ENCODE measurements around the gene SLCO1B1. TPM values are rescaled to one million over a fixed set of nuclear protein-coding genes. Genes with fewer than 3 reads are reported as not detected.
"Not testable (repeated sequence)": the region's sequence is repeated elsewhere in the genome, so short reads cannot be mapped to it uniquely, and the experiment has no call there.

Gene SLCO1B1, protein sequence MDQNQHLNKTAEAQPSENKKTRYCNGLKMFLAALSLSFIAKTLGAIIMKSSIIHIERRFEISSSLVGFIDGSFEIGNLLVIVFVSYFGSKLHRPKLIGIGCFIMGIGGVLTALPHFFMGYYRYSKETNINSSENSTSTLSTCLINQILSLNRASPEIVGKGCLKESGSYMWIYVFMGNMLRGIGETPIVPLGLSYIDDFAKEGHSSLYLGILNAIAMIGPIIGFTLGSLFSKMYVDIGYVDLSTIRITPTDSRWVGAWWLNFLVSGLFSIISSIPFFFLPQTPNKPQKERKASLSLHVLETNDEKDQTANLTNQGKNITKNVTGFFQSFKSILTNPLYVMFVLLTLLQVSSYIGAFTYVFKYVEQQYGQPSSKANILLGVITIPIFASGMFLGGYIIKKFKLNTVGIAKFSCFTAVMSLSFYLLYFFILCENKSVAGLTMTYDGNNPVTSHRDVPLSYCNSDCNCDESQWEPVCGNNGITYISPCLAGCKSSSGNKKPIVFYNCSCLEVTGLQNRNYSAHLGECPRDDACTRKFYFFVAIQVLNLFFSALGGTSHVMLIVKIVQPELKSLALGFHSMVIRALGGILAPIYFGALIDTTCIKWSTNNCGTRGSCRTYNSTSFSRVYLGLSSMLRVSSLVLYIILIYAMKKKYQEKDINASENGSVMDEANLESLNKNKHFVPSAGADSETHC
- total RNA-seq: not detected
- long read RNA-seq: 0 reads

DNA sequence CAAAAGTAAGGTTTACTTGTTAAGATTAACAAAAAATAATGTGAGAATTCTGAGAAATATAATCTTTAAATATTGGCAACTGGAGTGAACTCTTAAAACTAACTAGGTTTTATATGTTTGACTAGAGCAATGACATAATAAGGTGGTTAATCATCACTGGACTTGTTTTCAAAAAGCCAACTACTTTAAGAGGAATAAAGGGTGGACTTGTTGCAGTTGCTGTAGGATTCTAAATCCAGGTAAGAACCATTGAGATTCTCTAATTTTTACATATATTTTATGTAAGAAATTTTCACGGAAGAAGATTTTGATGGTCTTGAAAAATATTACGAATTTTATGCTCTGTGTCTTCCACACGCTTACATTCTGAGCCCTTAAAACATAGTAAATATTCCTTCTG is at the start of gene SLCO1B1:
SLCO1B1 (plus strand) TSS at position 197 of the 400 bp plus-strand sequence. CDS start 10,381 bp downstream, outside the sequence.
- Histone ChIP-seq H3K9me3 (no peaks in the 10 kb centered on the region), H3K27ac (no peak within 1 kb of the TSS), H3K4me3 (no peak within 1 kb of the TSS), H3K4me1 (no peaks in the 10 kb centered on the region), H3K36me3 (no peaks in the 10 kb centered on the region), H3K27me3 (no peaks in the 10 kb centered on the region)
- ATAC-seq: no peak
- TF ChIP-seq, protein P1, sequence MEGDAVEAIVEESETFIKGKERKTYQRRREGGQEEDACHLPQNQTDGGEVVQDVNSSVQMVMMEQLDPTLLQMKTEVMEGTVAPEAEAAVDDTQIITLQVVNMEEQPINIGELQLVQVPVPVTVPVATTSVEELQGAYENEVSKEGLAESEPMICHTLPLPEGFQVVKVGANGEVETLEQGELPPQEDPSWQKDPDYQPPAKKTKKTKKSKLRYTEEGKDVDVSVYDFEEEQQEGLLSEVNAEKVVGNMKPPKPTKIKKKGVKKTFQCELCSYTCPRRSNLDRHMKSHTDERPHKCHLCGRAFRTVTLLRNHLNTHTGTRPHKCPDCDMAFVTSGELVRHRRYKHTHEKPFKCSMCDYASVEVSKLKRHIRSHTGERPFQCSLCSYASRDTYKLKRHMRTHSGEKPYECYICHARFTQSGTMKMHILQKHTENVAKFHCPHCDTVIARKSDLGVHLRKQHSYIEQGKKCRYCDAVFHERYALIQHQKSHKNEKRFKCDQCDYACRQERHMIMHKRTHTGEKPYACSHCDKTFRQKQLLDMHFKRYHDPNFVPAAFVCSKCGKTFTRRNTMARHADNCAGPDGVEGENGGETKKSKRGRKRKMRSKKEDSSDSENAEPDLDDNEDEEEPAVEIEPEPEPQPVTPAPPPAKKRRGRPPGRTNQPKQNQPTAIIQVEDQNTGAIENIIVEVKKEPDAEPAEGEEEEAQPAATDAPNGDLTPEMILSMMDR (IDR thresholded peaks at IDR 0.05): no peak
- intact Hi-C loops (cut with DNase I): no loop called here
- no peak for DNase-seq

DNA sequence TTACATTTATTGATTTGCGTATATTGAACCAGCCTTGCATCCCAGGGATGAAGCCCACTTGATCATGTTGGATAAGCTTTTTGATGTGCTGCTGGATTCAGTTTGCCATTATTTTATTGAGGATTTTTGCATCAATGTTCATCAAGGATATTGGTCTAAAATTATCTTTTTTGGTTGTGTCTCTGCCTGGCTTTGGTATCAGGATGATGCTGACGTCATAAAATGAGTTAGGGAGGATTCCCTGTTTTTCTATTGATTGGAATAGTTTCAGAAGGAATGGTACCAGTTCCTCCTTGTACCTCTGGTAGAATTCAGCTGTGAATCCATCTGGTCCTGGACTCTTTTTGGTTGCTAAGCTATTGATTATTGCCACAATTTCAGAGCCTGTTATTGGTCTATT is 46.2 kb upstream of the SLCO1B1 start:
- intact Hi-C loops (cut with DNase I); ATAC-seq; H3K4me1 ChIP-seq; H3K36me3 ChIP-seq; DNase-seq; H3K9me3 ChIP-seq; H3K4me3 ChIP-seq; H3K27ac ChIP-seq; H3K27me3 ChIP-seq: not testable (repeated sequence)

DNA sequence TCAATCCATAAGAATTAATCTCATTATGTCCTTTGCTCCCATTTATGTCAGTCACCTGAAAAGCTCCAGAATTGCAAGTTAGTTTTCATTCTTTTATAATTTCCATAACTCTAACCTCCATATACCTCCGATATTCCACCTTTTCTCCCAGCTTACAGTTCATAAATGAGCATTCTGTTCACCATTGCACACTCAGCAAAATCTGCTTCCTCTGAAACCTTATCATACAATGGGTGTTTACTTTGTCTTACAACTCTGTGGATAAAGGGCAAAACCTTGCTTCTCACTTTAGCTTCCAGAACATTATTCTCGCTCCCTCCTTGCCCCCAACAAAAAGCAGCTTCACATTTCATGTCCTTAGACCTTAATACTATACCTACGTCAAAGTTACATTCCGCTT is 19.3 kb upstream of the SLCO1B1 start:
- H3K27me3 ChIP-seq: no peaks in the 10 kb centered on the region
- H3K4me1 ChIP-seq: no peaks in the 10 kb centered on the region
- no peak overlapping the region for H3K4me3 ChIP-seq
- intact Hi-C loops (cut with DNase I): no loop called here
- DNase-seq (no peak), ATAC-seq (no peak)
- TF ChIP-seq, protein P1 (IDR thresholded peaks at IDR 0.05): no peak
- H3K9me3 ChIP-seq: no peaks in the 10 kb centered on the region
- no peaks in the 10 kb centered on the region for H3K36me3 ChIP-seq
- H3K27ac ChIP-seq: no peak overlapping the region

DNA sequence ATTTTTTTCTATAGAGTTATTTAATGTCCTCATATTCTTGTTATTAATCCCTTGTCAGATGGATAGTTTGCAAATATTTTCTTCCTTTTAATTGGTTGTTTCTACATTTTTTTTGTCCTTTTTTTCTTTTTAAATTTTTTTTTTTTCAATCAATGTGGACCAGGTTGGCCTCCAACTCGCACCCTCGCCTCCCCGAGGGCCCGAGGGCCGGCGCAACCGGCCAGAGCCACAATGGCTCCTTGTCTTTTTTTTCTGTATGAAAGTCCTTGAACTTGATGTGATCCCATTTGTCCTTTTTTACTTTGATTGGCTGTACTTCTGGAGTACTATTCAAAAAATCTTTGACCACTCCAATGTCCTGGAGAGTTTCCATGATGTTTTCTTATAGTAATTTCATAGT is 17.7 kb upstream of the SLCO1B1 start:
- no peaks in the 10 kb centered on the region for H3K9me3 ChIP-seq
- no peaks in the 10 kb centered on the region for H3K4me1 ChIP-seq
- H3K27ac ChIP-seq: no peak overlapping the region
- DNase-seq (no peak), ATAC-seq (no peak)
- H3K36me3 ChIP-seq: no peaks in the 10 kb centered on the region
- H3K27me3 ChIP-seq: no peaks in the 10 kb centered on the region
- no peak overlapping the region for H3K4me3 ChIP-seq
- TF ChIP-seq, protein P1 (IDR thresholded peaks at IDR 0.05): no peak
- intact Hi-C loops (cut with DNase I): no loop called here

DNA sequence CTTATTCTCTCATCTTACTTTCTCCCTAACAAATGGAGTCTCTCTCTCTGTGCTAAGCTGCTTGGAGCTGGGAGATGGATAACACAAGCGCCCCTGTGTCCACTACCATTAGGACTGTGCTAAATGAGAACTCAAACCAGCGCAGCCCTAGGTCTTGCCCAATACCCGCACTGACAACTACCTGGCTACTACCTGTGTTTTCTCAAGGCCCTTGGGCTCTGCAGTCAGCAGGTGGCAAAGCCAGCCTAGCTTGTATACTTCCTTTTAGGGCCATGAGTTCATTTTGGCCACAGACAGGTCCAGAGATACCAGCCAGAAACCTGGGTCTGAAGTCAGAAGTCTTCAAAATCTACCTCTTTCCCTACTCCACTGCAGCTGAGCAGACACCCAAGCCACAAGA is 13.0 kb upstream of the SLCO1B1 start:
- H3K27me3 ChIP-seq: no peaks in the 10 kb centered on the region
- intact Hi-C loops (cut with DNase I): no loop called here
- no peaks in the 10 kb centered on the region for H3K9me3 ChIP-seq
- H3K4me1 ChIP-seq: no peaks in the 10 kb centered on the region
- H3K27ac ChIP-seq: no peak overlapping the region
- ATAC-seq: no peak
- no peak overlapping the region for H3K4me3 ChIP-seq
- no peak for DNase-seq
- TF ChIP-seq, protein P1 (IDR thresholded peaks at IDR 0.05): no peak
- H3K36me3 ChIP-seq: no peaks in the 10 kb centered on the region

DNA sequence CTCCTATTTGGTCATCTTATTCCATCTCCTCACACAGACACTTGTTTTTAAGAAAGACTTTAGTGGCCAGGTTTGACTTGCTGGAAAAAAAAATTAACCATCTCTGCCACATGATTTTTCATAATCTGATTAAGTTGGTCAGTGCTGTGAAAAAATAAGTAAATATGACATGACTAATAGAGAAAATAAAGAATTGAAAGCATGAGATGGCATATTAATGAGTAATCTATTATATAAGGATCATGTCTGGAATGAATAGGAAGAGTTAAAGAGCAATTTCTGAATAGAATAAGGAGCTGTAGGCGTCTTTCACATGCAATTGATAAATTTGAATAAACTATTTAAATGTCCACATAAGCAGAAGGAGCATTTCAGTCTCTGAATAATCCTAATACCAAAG is 12.2 kb upstream of the SLCO1B1 start:
- intact Hi-C loops (cut with DNase I): no loop called here
- no peak for ATAC-seq
- H3K36me3 ChIP-seq: no peaks in the 10 kb centered on the region

More for the DNA sequence above, 12.2 kb upstream of the SLCO1B1 start:
- DNase-seq: no peak
- H3K4me1 ChIP-seq: no peaks in the 10 kb centered on the region
- H3K9me3 ChIP-seq: no peaks in the 10 kb centered on the region
- no peak overlapping the region for H3K4me3 ChIP-seq
- TF ChIP-seq, protein P1 (IDR thresholded peaks at IDR 0.05): no peak
- no peaks in the 10 kb centered on the region for H3K27me3 ChIP-seq
- no peak overlapping the region for H3K27ac ChIP-seq
